Smooth muscle cell (in vitro differentiated cells): ENCODE results near the gene PPP1R9A. TPM values are rescaled to one million over a fixed set of nuclear protein-coding genes. Genes with fewer than 3 reads are reported as not detected.

ENCODE experiments used
- DNase-seq: peaks from one replicate; lab custom pipeline; 2025; ENCODE audit not compliant: unreplicated experiment; lab: John Stamatoyannopoulos, UW
- H2AFZ ChIP-seq: fragments of 200-600 bp; sonication (generic); 2 replicates; pipeline ENCODE4 v1.6.0; 2016; ENCODE audit warnings: antibody characterized with exemption, low read depth, mild to moderate bottlenecking
- H3F3A ChIP-seq: fragments of 200-600 bp; sonication (generic); 2 replicates; pipeline ENCODE4 v1.6.0; 2017; ENCODE audit warnings: antibody characterized with exemption, low read depth
- H3K27ac ChIP-seq: fragments of 200-600 bp; sonication (generic); 2 replicates; pipeline ENCODE4 v1.5.1; 2016; ENCODE audit warnings: low read depth, mild to moderate bottlenecking
- H3K27me3 ChIP-seq: fragments of 200-600 bp; sonication (generic); 2 replicates; pipeline ENCODE4 v1.6.1; 2016; ENCODE audit warnings: low read depth, mild to moderate bottlenecking
- H3K36me3 ChIP-seq: fragments of 200-600 bp; sonication (generic); 2 replicates; pipeline ENCODE4 v1.5.1; 2016; ENCODE audit warnings: low read depth
- H3K4me1 ChIP-seq: fragments of 200-600 bp; sonication (generic); 2 replicates; pipeline ENCODE4 v1.5.1; 2016; ENCODE audit warnings: low read depth
- H3K4me2 ChIP-seq: fragments of 200-600 bp; sonication (generic); 2 replicates; pipeline ENCODE4 v1.6.0; 2016; ENCODE audit warnings: mild to moderate bottlenecking
- H3K4me3 ChIP-seq: fragments of 200-600 bp; sonication (generic); 2 replicates; pipeline ENCODE4 v1.5.1; 2016; ENCODE audit warnings: mild to moderate bottlenecking
- H3K79me2 ChIP-seq: fragments of 200-600 bp; sonication (generic); 2 replicates; pipeline ENCODE4 v1.6.0; 2016; ENCODE audit warnings: low read depth, mild to moderate bottlenecking
- H3K9ac ChIP-seq: fragments of 200-600 bp; sonication (generic); 2 replicates; pipeline ENCODE4 v1.6.0; 2016; ENCODE audit warnings: low read depth
- H3K9me3 ChIP-seq: fragments of 200-600 bp; sonication (generic); replicated peaks from 2 replicates; pipeline ENCODE4 v1.5.1; 2016; ENCODE audit warnings: low read depth
- H4K20me1 ChIP-seq: fragments of 200-600 bp; sonication (generic); 2 replicates; pipeline ENCODE4 v1.6.0; 2016; ENCODE audit warnings: low read depth
- CTCF ChIP-seq: fragments of 200-600 bp; sonication (generic); IDR thresholded peaks from 2 replicates; pipeline ENCODE4 v1.5.1; 2017; ENCODE audit warnings: borderline replicate concordance, mild to moderate bottlenecking, antibody characterized with exemption; ENCODE audit not compliant: insufficient read depth, poor library complexity, severe bottlenecking
- WGBS: methylation state at CpG from one replicate; pipeline ENCODE4 v1.1.7; 2016; ENCODE audit warnings: low lambda C conversion rate; 5-methylcytosine and 5-hydroxymethylcytosine counted together
- polyA plus RNA-seq: library from polyadenylated mRNA; unstranded; fragments of >200 nt; fragmentation: Nextera tagmentation; extraction: Ambion mirVana; gene quantifications from 2 replicates; pipeline ENCODE4 v1.2.1, GENCODE V29; 2016
- total RNA-seq: library from RNA; depleted of rRNA; stranded (reverse); fragments of >200 nt; gene quantifications from 2 replicates; pipeline ENCODE4 v1.2.3, GENCODE V29; 2014

Gene PPP1R9A
- total and polyA plus RNA-seq, 2 experiments from 2014 or later = 0.22 to 1.6 TPM

DNA sequence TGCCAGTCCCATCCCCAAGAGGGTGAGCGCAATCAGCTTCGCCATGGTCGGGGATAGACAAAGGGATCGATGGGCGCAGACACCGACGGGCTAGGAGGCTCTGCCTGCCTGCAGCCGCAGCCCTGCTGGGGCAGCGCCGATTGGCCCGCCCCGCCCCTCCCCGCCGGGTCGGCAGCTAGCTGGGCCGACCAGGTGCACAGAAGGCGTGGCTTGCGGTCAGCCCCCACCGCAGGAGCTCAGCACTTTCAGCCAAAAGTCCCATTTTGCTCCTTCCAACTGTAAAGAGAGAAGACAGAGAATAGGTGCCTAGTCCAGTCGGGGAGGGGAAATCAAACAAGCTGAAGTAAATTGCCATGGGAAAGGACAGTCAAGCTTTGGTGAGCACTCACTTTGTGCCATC is 417.0 kb downstream of the PPP1R9A start, which contains the start of gene PON1:
Gene PON1 (minus strand): TSS at position 102 of the 400 bp plus-strand sequence. CDS start 57 bp downstream, at position 45.
- Histone ChIP-seq H4K20me1 (no peaks in the 10 kb centered on the region), H3K36me3 (no peaks in the 10 kb centered on the region), H3K9ac (no peak within 1 kb of the TSS), H3K9me3 (no peaks in the 10 kb centered on the region), H3K79me2 (no peaks in the 10 kb centered on the region), H3K27me3 (peaks cover 6% of the 10 kb centered on the region), H3K4me2 (no peak within 1 kb of the TSS), H2AFZ (no peak within 1 kb of the TSS), H3K27ac (no peak within 1 kb of the TSS), H3F3A (peaks cover 6% of the 10 kb centered on the region), H3K4me1 (peaks cover 7% of the 10 kb centered on the region), H3K4me3 (peak within 1 kb of the TSS; percentile 21)
- 27% methylated on average over 19 of the region's 20 CpGs for WGBS
- DNase-seq = no peak
- no peak for TF ChIP-seq CTCF

DNA sequence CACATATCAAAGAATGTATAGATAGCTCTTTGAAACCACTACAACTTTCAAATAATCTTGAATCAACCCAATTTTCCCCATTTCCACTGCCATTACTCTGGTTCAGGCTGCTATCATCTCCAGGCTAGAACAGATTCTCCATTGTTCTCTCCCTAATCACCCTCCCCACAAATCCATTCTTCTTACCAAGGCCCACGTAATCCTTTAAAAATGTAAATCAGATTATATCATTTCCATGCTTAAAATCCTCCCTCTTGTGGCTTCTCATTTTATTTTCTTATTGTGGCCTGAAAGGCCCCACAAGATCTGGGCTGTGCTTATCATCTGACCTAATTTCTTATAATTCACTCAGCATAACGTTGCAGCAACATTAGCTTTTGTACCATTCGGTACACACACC is 420.0 kb downstream of the PPP1R9A start:
- 80% methylated on average over 3 of the region's 3 CpGs for WGBS
- Histone ChIP-seq H4K20me1 (no peaks in the 10 kb centered on the region), H3F3A (no peaks in the 10 kb centered on the region), H3K4me2 (no peak overlapping the region), H3K9me3 (no peaks in the 10 kb centered on the region), H3K4me1 (peaks cover 6% of the 10 kb centered on the region), H3K27ac (no peak overlapping the region), H2AFZ (no peak overlapping the region), H3K36me3 (no peaks in the 10 kb centered on the region), H3K9ac (no peak overlapping the region), H3K27me3 (peaks cover 6% of the 10 kb centered on the region), H3K4me3 (no peak overlapping the region), H3K79me2 (no peaks in the 10 kb centered on the region)
- DNase-seq = no peak
- TF ChIP-seq CTCF = no peak

- Histone ChIP-seq H3F3A (peaks cover 13% of the 10 kb centered on the region), H3K27me3 (no peaks in the 10 kb centered on the region), H3K4me3 (peak overlapping the region; percentile 25), H3K27ac (no peak overlapping the region), H2AFZ (peak overlapping the region; percentile 69), H3K9ac (no peak overlapping the region), H3K79me2 (no peaks in the 10 kb centered on the region), H3K4me1 (no peaks in the 10 kb centered on the region), H3K36me3 (no peaks in the 10 kb centered on the region), H4K20me1 (no peaks in the 10 kb centered on the region), H3K4me2 (peak overlapping the region; percentile 40), H3K9me3 (no peaks in the 10 kb centered on the region)
- TF ChIP-seq CTCF = no peak
- no peak for DNase-seq
- WGBS = 76% methylated on average over 4 of the region's 4 CpGs
These were observed 423.0 kb downstream of the PPP1R9A start for GRCh38 chr7:95330204-95330960.

DNA sequence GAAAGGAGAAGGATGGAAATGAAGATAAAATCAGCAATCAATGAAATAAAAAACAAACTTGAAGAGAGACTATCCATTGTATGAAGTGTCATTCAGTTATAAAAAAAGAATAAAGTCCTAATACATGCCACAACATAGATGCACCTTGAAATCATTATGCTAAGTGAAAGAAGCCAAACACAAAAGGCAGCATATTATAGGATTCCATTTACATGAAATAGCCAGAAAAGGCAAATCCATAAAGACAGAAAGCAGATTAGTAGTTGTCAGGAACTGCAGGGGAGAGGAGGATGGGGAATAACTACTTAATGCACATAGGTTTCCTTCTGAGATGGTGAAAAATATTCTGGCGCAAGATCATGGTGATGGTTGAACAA is 423.6 kb downstream of the PPP1R9A start:
- 89% methylated on average over 1 of the region's 1 CpG for WGBS
- TF ChIP-seq CTCF = no peak
- H3K4me1 ChIP-seq = no peaks in the 10 kb centered on the region
- H3K79me2 ChIP-seq = no peaks in the 10 kb centered on the region
- H3K9me3 ChIP-seq = no peaks in the 10 kb centered on the region
- peaks cover 19% of the 10 kb centered on the region for H3F3A ChIP-seq
- H2AFZ ChIP-seq = peak overlapping the region; percentile 69
- H3K4me2 ChIP-seq = peak overlapping the region; percentile 40
- no peaks in the 10 kb centered on the region for H3K36me3 ChIP-seq
- no peak overlapping the region for H3K27ac ChIP-seq
- no peaks in the 10 kb centered on the region for H4K20me1 ChIP-seq
- no peak overlapping the region for H3K4me3 ChIP-seq
- no peaks in the 10 kb centered on the region for H3K27me3 ChIP-seq
- no peak overlapping the region for H3K9ac ChIP-seq
- no peak for DNase-seq
